ENCODE measurements around the gene HLCS. TPM values are rescaled to one million over a fixed set of nuclear protein-coding genes. Genes with fewer than 3 reads are reported as not detected.
A peak's percentile ranks its signal among the peaks of the same experiment; 100 is the strongest.

The HLCS gene
- total RNA-seq, 1 donor from 2014 or later: 25.0 TPM

- H3K4me1 ChIP-seq: no peaks in the 10 kb centered on the region
- peak overlapping the region; percentile 33 for H3K27ac Mint-ChIP-seq
- no peaks in the 10 kb centered on the region for H3F3A ChIP-seq (ENCODE audit: low read depth)
- H3K79me2 ChIP-seq (ENCODE audit: low read depth): no peaks in the 10 kb centered on the region
- no peak overlapping the region for H3K27ac ChIP-seq
- H2AFZ ChIP-seq (replicated peaks): no peak overlapping the region
- peaks cover 14% of the 10 kb centered on the region for H3K4me1 Mint-ChIP-seq
- H3K9me3 Mint-ChIP-seq: no peaks in the 10 kb centered on the region
- H3K36me3 Mint-ChIP-seq: no peaks in the 10 kb centered on the region
- H4K20me1 ChIP-seq (ENCODE audit: low read depth): no peaks in the 10 kb centered on the region
- no peak overlapping the region for H3K9ac ChIP-seq
- H3K36me3 ChIP-seq: no peaks in the 10 kb centered on the region
- no peak for TF ChIP-seq EZH2phosphoT487 (IDR thresholded peaks at IDR 0.05)
- no peak for TF ChIP-seq CTCF (IDR thresholded peaks at IDR 0.05)
- TF ChIP-seq EZH2 (IDR thresholded peaks at IDR 0.05): no peak
- H3K4me2 ChIP-seq: no peak overlapping the region
- H3K27me3 ChIP-seq: no peaks in the 10 kb centered on the region
- H3K9me3 ChIP-seq (ENCODE audit: low read depth): no peaks in the 10 kb centered on the region
- H3K4me3 Mint-ChIP-seq: no peak overlapping the region
- DNase-seq (ENCODE audit: low spot score): no peak
- peaks cover 6% of the 10 kb centered on the region for H3K27me3 Mint-ChIP-seq (ENCODE audit: insufficient read depth, low read depth)
- H3K4me3 ChIP-seq: no peak overlapping the region
These were observed 55.7 kb downstream of the HLCS start for GRCh38 chr21:36910581-36911307.

GRCh38 chr21:36909901-36910561 is 56.4 kb downstream of the HLCS start:
- no peak overlapping the region for H3K9ac ChIP-seq
- peaks cover 6% of the 10 kb centered on the region for H3K27me3 Mint-ChIP-seq (ENCODE audit: insufficient read depth, low read depth)
- no peak overlapping the region for H3K4me2 ChIP-seq

GRCh38 chr21:36909423-36909822 is 57.0 kb downstream of the HLCS start:
- Histone ChIP-seq H3K27me3 (no peaks in the 10 kb centered on the region), H4K20me1 (ENCODE audit: low read depth) (no peaks in the 10 kb centered on the region), H3F3A (ENCODE audit: low read depth) (no peaks in the 10 kb centered on the region), H3K4me2 (no peak overlapping the region), H3K9me3 (ENCODE audit: low read depth) (no peaks in the 10 kb centered on the region), H3K79me2 (ENCODE audit: low read depth) (no peaks in the 10 kb centered on the region), H3K36me3 (no peaks in the 10 kb centered on the region), H2AFZ (replicated peaks) (no peak overlapping the region), H3K27ac (no peak overlapping the region), H3K4me1 (no peaks in the 10 kb centered on the region), H3K9ac (no peak overlapping the region), H3K4me3 (no peak overlapping the region)
- TF ChIP-seq EZH2 (IDR thresholded peaks at IDR 0.05) (no peak), CTCF (IDR thresholded peaks at IDR 0.05) (no peak), EZH2phosphoT487 (IDR thresholded peaks at IDR 0.05) (no peak)
- no peaks in the 10 kb centered on the region for H3K36me3 Mint-ChIP-seq
- H3K27me3 Mint-ChIP-seq (ENCODE audit: insufficient read depth, low read depth): peaks cover 6% of the 10 kb centered on the region
- H3K9me3 Mint-ChIP-seq: no peaks in the 10 kb centered on the region
- H3K27ac Mint-ChIP-seq: peak overlapping the region; percentile 24
- H3K4me3 Mint-ChIP-seq: no peak overlapping the region
- DNase-seq (ENCODE audit: low spot score): no peak
- H3K4me1 Mint-ChIP-seq: peaks cover 14% of the 10 kb centered on the region

More at GRCh38 chr21:36909901-36910561, 56.4 kb downstream of the HLCS start:
- Histone ChIP-seq H3K4me3 (no peak overlapping the region), H3K27ac (no peak overlapping the region), H3F3A (ENCODE audit: low read depth) (no peaks in the 10 kb centered on the region), H3K79me2 (ENCODE audit: low read depth) (no peaks in the 10 kb centered on the region), H3K4me1 (no peaks in the 10 kb centered on the region), H2AFZ (replicated peaks) (no peak overlapping the region), H3K9me3 (ENCODE audit: low read depth) (no peaks in the 10 kb centered on the region), H4K20me1 (ENCODE audit: low read depth) (no peaks in the 10 kb centered on the region), H3K36me3 (no peaks in the 10 kb centered on the region), H3K27me3 (no peaks in the 10 kb centered on the region)
- Mint-ChIP-seq H3K4me1 (peaks cover 14% of the 10 kb centered on the region), H3K9me3 (no peaks in the 10 kb centered on the region), H3K36me3 (no peaks in the 10 kb centered on the region), H3K4me3 (no peak overlapping the region), H3K27ac (peak overlapping the region; percentile 24)
- no peak for DNase-seq (ENCODE audit: low spot score)
- no peak for TF ChIP-seq CTCF (IDR thresholded peaks at IDR 0.05)
- no peak for TF ChIP-seq EZH2phosphoT487 (IDR thresholded peaks at IDR 0.05)
- no peak for TF ChIP-seq EZH2 (IDR thresholded peaks at IDR 0.05)
